ENCODE data around the gene DEFB123.
"Not testable (repeated sequence)": the region's sequence is repeated elsewhere in the genome, so short reads cannot be mapped to it uniquely, and the experiment has no call there.

The DEFB123 gene, protein sequence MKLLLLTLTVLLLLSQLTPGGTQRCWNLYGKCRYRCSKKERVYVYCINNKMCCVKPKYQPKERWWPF

DNA sequence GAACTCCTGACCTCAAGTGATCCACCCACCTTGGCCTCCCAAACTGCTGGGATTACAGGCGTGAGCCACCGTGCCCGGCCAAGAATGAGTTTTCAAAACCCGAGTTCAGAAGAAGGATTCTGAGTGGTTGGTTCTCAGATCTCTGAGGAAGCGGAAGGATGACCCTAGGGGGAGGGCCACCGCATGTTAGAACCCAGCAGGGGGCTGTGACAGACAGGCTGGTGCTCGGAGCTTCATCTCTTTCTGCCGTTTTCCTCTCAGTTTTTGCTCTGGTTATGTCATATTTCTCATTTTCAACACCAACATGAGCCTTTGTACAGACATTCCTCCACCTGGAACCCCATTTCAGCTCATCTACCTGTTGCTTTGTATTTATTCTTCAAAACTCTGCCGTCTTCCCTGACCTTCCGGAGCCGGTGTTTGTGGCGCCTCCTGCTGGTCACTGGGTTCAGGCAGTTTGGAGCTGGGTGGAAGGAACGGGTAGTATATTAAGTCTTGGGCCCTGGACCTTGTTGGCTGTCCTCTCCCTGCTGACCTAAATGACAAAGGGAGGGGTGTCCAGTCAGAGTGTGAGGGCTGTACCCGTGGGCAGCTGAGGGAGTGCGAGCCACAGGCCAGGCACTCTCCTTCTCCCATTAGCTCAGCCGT lies at the start of gene DEFB123:
TSS of gene DEFB123 (plus strand) at position 621 of the 648 bp plus-strand sequence. CDS start 67 bp downstream, outside the sequence.
- DNase-seq = no peak

DNA sequence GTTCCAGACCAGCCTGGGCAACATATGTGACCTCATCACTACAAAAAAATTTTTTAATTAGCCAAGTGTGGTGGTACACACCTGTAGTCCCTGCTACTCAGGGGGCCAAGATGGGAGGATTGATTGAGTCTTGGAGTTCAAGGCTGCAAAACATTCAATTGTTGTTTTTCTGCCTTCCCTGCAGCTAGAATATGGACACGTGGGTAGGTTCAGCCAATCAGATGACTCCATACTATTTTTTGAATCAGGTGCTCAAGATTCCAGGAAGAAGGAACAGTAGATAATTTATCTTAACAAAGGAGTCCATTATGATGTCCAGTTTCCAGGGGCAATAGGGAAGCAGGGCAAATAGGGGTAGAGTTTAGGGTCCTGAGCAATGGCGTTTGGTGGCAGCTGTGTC lies 47.6 kb upstream of the DEFB123 start:
- no peak for DNase-seq

DNA sequence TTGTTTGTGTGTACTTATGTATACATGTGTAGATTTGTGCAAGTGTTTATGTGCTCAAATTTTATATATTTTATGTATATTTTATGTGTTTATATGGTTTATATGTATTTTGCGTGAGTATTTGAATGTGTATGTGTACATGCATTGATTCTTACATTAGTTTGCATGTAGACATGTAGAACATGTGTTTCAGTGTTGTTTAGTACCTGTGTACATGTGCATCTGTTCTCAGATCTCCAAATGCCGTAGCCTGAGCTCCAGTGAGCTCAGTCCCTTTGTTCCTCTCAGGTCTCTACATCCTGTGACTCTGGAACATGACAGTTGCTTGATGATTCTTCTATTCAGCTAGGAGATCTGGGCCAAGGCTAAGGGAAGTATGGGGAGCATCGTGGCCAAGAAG lies 45.5 kb upstream of the DEFB123 start:
- DNase-seq = no peak

DNA sequence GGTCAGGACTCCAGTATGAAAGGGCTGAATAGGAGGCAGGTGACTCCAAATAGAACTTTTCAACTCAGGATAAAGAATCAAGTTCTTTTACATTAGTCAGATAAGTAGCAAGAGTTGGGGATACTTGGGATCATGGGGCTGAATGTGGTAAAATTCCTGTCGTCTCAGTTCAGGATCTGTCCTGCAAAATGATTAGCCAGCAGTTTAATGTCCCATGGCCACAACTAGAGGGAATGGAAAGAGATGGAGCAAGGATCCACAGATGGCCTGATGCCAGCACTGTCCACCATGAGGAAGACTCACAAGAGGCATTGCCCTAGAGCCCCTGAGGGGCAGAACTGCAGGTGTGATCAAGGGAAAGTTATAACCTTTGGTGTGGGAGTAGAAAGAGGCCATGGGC lies 36.5 kb upstream of the DEFB123 start:
- DNase-seq = no peak

DNA sequence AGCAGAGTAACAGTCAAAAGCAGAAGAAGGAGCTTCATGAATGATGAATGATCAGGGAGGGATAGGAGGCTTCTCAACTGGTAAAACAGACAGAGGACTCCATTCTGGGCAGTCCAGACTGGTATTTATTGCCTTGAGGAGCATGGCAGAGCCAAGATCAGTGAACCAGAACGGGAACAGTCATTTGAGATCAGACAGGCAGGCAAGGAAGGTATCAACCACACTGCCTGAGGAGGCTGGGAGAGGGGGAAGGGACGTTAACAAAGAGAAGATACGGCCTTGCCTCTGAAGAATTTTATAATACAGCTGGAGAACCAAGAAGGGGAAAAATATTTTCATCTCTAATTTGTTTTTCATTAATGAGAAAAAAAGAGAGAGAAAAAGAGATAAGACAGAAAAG lies 34.3 kb upstream of the DEFB123 start, which contains the start of gene DEFB121:
TSS of gene DEFB121 (minus strand) at position 101 of the 400 bp plus-strand sequence. CDS start at position 38, 63 bp downstream.
- DNase-seq = no peak

DNA sequence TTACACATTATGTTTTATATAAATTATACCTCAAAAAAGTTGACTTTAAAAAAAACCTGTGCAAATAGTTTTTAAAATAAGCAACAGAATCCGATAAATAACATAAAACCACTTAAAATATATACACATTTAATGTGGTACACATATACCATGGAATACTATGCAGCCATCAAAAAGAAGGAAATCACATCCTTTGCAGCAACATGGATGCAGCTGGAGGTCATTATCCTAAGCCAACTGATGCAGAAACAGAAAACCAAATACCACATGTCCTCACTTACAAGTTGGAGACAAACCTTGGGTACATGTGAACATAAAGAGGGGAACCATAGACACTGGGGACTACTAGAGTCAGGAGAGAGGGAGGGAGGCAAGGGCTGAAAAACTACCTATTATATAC lies 30.4 kb upstream of the DEFB123 start:
- no peak for DNase-seq

DNA sequence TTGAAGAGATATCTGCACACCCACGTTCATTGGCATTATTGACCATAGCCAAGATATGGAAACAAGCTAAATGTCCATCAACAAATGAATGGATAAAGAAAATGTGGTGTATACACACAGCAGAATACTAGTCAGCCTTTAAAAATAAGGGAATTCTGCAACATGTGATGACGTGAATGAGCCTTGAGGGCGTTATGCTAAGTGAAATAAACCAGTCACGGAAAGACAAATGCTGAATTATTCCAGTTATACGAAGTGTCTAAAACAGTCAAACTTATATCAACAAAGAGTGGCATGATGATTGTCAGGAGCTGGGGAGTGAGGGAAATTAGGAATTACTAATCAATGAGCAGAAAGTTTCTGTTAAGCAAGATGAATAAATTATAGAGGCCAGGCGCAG lies 26.1 kb upstream of the DEFB123 start:
- no peak for DNase-seq

DNA sequence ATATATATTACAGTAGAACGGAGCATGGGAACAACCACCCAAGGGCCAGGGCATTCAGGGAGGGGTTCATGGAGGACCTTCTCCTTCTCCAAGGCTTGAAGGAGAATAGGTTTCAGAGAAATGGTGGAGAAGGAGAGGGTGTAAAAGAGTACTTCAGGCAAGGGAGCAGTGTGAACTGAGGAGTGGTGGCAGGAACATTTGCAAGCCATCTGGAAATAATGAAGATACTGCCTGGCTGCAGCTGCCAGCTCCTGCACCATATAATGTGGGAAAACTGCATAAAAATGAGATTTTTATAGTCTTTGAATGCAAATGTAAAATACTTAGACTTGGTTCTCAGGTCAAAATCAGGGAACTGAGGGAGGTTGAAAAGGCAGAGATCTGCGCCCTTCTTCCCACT lies 24.8 kb upstream of the DEFB123 start:
- no peak for DNase-seq

DNA sequence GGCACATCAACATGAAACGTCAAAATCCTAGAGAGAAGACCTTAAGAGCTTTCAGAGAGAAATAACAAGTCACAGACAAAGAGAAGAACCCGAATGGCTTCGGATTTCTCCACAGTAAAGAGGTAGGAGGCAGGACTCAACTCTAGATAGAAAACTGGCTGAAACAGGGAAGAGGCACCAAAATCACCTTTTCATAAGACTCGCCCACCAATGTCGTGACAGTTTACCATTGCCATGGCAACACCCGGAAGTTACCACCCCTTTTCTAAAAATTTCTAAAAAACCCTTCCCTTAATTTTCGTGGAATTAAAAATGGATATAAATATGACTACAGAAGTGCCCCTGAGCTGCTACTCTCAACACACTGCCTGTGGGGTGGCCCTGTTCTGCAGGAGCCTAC lies 22.1 kb upstream of the DEFB123 start:
- DNase-seq = no peak

DNA sequence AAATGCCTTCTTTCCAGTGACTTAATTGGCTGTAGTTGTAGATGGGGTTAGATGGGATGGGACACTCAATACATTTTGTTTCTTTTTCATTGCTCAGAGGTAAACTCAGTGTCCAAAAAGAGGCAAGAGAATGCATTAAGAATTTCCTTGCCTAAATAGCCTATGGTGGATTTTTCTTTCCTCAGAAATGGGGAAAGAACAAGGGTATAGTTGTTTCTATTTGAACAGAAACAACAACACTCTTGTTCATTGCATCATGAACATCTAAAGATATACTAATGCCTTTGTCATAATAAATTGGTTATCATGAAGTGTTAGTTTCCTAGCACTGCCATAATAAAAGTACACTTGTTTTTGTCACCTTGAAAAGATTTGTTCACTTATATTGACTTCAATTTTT lies 14.6 kb upstream of the DEFB123 start:
- no peak for DNase-seq

DNA sequence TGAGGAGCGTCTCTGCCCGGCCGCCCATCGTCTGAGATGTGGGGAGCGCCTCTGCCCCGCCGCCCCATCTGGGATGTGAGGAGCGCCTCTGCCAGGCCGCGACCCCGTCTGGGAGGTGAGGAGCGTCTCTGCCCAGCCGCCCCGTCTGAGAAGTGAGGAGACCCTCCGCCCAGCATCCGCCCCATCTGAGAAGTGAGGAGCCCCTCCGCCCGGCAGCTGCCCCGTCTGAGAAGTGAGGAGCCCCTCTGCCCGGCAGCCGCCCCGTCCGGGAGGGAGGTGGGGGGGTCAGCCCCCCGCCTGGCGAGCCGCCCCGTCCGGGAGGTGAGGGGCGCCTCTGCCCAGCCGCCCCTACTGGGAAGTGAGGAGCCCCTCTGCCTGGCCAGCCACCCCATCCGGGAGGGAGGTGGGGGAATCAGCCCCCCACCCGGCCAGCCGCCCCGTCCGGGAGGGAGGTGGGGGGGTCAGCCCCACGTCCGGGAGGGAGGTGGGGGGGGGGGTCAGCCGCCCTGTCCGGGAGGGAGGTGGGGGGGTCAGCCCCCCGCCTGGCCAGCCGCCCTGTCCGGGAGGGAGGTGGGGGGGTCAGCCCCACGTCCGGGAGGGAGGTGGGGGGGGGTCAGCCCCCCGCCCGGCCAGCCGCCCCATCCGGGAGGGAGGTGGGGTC lies 13.4 kb upstream of the DEFB123 start:
- DNase-seq = not testable (repeated sequence)

DNA sequence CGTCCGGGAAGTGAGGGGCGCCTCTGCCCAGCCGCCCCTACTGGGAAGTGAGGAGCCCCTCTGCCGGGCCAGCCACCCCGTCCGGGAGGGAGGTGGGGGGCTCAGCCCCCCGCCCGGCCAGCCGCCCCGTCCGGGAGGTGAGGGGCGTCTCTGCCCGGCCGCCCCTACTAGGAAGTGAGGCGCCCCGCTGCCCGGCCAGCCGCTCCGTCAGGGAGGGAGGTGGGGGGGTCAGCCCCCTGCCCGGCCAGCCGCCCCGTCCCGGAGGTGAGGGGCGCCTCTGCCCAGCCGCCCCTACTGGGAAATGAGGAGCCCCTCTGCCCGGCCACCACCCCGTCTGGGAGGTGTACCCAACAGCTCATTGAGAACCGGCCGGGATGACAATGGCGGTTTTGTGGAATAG lies 12.9 kb upstream of the DEFB123 start:
- not testable (repeated sequence) for DNase-seq

DNA sequence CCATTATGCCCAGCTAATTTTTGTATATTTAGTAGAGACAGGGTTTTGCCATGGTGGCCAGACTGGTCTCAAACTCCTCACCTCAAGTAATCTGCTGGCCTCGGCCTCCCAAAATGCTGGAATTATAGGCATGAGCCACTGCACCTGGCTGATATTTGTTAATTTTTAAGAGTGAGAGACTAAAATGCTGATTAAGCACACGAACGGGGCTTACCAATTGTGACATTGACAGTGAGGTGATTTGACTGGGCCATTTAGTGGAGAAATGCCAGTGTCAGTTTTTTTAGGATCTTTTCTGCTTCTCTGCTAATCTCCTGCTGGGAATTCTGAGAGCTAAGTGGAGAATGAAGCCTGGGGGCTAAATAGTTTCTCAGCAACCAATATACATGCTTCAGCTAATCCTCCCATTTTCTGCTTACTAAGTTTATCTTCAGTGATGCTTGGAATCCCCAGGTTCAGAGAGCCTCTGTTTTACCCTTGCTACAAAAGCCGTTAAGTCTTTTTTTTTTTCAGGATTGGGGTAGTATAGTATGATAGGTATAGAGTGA lies 9.8 kb upstream of the DEFB123 start:
- no peak for DNase-seq

DNA sequence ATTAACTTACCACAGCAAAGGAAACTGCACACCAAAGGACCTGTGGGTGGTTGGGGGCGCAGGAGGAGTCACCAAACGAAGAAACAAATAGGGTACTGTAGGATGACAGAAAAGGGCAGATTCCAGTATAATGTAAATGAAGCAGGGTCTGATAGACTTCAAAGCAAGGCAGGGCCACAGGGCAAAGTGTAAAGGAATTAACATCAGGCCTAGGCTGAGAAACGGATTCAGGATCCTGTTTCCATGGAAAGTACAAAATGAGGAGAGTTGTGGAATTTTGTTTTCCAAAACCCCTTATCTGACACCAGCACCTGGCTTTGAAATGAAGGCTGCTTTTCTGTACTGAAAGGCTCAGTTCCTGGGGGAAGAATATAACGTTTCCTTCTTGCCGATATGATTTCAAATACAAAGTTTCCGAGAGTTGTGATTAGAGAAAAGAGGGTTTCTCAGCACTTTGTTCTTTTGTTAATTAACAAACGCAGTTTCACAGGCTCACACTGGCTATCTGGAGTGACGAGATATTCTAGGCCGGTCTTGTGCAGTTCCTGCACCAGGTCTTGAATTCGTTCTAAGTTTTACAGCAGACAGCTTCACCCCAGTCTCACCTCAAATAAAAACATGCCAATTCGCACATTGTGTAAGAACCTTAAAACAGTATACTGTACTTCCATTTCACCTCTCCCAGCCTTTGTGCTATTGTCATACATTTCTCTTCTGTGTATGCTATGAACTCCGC lies 5.8 kb downstream of the DEFB123 start:
- no peak for DNase-seq

DNA sequence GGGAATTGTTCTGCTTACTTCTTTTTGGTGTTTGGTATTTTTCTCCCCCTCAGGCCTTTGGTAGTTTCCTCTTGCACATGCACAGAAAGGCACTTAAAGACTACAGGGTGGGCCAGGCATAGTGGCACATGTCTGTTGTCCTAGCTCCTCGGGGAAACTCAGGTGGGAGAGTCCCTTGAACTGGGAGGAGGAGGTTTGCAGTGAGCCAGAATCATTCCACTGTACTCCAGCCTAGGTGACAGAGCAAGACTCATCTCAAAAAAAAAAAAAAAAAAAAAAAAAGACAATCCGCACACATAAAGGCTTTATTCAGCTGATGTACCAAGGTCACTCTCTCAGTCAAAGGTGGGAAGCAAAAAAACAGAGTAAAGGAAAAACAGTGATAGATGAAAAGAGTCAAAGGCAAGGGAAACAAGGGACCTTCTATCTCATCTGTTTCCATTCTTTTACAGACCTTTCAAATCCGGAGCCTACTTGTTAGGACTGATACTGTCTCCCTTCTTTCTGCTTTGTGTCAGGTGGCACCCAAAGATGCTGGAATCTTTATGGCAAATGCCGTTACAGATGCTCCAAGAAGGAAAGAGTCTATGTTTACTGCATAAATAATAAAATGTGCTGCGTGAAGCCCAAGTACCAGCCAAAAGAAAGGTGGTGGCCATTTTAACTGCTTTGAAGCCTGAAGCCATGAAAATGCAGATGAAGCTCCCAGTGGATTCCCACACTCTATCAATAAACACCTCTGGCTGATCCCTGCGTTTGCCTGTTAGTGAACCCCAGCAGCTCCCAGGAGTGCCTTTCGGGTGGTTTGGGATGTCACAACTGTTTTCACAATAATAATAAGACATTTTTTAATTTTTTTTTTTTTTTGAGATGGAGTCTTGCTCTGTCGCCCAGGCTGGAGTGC lies 9.3 kb downstream of the DEFB123 start:
- no peak for DNase-seq

DNA sequence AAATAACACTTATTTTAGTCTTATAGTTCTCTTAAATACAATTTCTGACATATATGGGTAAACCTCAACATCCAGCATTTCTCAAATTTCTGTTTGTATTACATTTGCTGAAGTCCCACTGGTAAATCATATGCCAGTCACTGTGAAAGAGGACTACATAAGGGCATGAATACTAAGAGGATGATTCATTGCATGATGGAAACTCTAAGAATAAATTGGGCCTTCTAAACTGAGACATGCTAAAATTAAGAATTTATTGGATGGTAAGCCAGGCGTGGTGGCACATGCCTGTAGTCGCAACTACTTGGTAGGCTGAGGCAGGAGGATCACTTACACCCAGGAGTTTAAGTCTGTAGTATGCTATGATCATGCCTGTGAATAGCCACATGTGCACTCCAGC lies 12.1 kb downstream of the DEFB123 start:
- no peak for DNase-seq

DNA sequence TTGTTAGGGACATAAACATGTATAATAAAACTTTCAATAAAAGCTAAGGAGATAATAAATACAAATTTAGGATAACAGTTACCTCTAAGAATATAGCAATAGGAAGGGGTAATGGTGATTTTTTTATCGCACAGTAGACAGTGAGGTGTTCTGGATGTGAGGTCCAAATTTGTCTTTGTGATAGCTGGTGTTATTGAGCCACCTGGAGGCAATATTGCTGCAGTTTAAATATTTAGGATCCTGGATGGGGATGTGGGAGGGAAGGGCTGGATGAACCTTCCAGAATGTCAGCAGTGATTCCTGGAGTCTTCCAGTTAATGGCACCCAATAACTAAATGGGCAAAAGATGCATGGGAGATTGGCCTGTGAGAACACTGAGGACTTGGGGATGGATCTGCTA lies 13.9 kb downstream of the DEFB123 start:
- DNase-seq = no peak

DNA sequence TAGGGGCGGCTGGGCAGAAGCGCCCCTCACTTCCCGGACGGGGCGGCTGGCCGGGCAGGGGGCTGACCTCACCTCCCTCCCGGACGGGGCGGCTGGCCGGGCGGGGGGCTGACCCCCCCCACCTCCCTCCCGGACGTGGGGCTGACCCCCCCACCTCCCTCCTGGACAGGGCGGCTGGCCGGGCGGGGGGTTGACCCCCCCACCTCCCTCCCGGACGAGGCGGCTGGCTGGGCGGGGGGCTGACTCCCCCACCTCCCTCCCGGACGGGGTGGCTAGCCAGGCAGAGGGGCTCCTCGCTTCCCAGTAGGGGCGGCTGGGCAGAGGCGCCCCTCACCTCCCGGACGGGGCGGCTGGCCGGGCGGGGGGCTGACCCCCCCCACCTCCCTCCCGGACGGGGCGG lies 30.5 kb downstream of the DEFB123 start:
- DNase-seq = not testable (repeated sequence)

DNA sequence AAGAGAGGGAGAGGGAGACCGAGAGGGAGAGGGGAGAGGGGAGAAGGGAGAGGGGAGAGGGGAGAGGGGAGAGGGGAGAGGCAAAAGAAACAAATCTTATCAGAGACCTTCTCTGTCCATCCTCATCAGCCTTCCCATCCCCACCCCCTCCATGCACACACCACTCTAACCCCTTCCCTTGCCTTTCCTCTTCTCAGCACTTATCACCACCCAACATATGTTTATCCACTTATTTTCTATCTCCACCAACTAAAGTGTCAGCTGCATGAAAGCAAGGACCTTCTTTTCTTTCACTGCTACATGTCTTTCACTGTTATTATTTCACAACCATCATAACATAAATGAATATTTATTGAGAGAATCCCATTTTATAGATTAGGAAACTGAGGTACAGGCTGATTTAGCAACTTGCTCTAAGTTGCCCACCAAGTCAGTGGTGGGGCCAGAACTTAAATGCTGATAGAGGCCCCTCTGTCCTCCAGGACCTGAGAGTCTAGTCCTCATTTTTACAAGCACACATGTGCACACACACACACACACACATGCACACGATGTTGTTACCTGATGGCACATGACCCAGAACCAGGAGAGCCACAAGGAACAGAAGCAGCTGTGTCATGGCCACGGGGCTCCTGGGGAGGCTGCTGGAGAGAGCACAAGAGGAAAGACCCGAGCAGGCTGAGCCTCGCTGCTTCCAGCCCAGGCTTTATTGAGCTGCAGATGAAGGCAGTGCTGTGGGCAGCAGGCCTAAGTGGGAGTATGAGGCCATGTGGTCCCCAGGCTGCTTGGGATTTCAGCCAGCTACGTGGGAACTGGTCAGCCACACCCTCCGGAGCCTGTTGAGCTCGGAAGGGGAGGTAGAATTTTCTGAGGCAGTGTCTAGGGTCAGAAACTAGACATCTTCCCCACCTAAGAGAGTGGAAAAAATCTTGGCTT lies 32.2 kb downstream of the DEFB123 start:
- no peak for DNase-seq

DNA sequence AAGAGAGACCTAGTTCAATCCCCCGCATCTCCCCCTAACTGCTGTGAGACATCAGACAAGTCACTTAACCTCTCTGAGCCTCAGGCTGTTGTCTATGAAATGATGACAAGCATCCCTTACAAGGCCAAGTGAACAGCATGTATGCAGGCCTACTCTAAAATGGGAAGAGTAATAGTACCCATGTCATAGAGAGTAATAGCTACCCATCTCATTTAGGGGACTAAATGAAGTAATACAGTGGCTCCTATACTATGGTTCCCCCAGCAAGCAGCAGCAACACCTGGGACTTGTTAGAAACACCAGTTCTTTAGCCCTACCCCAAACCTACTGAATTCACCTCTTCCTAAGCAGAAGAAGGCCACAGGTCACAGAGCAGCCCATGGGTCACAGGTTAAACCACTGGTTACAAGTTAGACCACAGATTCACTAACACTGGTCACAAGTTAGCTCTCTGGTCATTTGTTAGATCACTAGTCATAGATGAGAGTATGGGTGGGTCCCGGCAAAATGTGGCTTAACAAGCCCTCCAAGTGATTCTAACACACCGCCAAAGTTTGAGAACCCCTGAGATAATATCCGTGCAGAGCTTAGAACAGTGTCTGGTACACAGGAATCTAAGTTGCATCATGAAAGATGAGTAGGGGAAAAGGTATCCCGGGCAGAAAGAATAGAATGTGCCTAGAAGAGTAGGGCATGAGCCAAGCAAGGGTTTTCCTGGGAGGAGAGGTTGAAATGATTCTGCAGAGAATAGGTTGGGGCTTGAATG lies 33.1 kb downstream of the DEFB123 start:
- no peak for DNase-seq

DNA sequence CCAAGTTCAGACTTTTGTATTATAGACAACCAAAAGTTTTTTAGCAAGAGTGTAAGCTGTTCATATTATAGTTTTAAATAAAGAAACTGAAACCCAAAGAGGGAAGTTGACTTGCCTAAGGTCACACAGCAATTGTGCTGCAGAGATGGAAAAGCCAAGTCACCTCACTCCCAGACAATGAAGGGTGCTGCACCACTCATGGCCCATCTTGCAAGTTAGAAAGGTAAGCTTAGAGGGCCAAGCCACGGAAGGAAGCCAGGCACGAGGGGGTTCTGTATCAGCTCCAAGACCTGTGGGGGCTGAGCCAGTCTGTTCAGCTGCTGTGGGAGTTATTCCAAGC lies 33.6 kb downstream of the DEFB123 start:
- no peak for DNase-seq
